HS-27A (cell line): ENCODE data around the gene UBE2G2.

ENCODE experiments used
- DNase-seq: peaks from one replicate; pipeline ENCODE4 v3.0.0-alpha.2; 2012; ENCODE audit warnings: low read depth, missing footprints

Gene UBE2G2

DNA sequence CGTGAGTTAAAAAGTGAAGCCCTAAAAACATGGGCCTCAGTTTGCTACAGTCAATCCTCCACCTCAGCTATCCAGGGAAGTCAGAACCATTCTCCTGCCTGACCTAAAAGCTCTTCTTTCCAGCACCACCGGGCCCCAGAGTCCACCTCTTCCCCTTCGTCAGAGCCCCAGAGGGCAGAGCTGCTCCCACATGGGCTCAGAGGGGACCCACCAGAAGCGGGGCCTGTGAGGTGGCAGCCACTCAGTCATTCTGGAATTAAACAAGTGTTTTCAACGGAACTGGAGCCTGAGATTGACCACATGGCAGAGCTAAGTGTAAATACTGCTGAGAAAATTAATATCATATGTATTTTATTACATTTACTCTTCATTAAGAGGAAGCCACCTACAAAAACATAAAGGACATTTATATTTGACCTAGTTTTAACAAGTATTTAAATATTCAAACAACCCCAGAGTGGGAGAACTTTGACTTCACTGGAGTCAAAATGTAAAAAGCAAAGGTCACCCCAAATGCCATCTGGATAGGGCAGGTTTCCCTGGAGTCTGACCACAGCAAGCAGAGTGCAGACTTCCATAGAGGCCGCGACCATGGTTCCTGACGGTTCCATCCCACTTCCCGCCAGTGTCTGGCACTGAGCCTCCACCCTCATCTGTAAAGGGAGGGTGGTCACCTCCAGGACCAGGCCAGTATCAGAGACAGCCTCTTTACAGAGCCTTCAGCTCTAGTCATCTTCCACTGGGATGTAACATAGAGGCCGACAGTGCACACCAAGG lies 14.4 kb upstream of the UBE2G2 start:
- no peak for DNase-seq

DNA sequence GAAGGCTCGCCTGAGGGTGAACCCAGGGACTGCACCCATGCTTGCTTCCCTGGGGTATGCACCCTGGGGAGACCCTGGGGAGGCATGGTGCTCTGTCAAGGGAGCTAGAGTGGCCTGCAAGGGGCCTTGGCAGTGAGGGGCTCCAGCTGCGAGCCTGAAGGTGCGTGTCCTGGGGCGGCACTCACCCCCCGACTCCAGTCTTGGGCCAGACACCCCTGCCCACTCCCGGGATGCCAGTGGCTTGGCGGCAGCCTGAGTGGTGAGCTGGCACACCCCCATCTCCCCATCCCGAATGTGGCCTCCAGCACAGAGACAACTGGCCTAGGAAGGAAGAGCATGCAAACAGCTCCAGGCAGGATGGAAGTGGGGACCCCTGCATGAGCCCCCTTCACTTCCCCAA lies 13.6 kb upstream of the UBE2G2 start:
- DNase-seq, result no peak

DNA sequence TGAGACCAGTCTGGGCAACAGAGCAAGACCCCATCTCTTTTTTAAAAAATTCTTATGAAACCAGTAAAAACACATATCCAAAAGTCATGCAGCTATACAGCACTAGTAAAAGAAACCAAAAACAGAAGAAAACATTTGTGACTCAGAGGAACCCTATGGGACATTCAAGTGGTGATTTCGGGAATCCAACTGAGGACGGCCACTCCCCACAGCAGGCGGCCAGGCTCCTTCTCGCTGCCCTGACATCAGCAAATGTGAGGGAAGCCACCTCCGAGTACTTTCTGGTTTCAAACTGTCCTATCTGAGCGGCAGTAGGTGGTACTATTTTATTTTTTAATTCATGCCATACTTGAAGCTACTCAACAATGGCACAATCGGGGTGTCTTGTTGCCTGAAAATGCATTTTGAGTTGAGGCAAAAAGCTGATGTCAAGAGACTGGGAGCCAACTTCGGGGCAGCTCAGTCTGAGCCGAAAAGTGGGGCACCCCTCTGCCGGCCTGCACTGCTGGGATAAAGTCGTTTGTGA lies 12.9 kb upstream of the UBE2G2 start:
- DNase-seq, result no peak

DNA sequence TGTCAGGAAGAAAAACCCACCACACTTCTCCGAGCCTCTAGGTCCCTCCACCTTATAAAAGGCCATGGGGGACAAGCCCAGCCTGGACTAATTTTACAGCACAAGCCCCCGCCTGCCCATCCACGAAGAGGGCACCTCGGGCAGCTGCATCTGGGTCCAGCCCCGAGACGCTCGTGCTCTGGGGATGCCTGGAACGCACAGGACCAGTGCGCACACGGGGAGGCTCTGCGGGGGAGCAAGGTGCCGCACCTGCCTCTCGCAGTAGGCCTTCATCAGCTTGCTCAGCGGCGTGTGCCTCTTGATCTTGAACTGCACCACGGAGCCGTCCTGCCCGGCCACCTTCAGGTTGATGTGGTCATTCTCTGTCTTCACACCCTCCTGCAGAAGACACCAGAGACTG lies 12.1 kb upstream of the UBE2G2 start:
- DNase-seq, result no peak

DNA sequence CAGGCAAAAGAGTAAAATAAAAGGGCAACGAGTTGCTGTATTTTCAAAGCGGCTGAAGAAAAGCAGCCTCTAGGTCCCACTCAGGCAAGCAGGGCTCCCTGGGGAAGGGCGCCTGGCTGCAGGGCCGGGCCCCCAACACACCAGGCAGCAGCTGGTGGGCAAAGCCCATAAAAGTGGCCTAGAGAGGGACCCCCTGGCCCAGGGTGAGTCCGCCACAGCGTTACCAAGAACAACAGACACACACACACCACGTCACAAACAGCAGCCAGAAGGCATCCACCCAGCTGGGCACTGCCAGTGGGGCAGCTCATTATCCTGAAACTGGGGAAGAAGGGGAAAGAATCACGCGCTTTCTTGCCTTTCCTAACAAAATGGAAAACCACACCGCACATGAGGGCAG lies 11.5 kb upstream of the UBE2G2 start:
- DNase-seq, result no peak

DNA sequence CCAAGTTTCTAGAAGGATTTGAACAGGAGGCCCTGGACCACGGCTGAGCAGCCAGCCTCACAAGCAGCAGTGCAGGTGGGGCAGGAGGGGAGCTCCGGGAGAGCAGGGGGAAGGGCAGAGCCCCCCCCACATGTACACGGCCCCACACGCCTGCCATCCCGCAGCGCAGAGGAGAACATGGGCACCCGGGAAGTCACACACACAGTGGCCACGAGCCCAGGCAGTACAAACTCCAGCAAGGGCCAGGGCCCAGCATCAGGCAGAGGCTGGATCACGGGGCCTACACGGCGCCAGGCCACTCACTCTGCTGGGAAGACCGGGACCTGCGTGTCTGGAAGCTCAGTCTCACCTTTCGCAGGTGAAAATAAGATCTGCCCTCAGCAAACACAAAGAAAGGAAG lies 11.0 kb upstream of the UBE2G2 start:
- DNase-seq, result no peak

DNA sequence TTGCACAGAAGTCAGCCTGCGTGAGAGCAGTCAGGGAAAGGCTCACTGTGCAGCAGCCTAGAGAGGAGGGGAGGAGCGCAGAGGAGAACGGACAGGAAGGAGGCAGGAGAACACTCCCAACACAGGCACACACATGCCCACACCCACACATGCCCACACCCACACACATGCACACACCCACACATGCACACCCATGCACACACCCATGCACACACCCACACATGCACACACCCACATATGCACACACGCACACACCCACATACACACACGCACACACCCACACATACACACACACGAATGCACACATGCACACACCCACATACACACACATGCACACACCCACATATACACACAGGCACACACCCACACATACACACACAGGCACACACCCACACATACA lies 9.2 kb upstream of the UBE2G2 start:
- DNase-seq, result no peak

DNA sequence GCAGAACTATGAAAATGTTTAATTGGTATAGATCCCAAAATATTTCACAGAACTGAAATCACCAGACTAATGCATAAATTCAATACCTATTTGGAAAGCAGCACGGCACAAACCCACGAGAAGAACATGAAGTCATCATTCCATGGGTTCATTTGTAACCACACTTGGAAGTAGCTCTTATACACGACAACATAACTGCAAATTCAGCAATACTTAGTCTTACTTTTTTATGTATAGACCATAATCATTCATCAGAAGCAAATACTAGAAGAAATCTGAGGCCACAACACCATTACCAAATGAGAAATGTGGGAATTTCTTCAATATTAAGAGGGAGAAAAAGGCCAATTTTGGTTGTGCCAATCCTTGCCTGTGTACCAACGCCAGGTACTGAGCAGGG lies 4.2 kb upstream of the UBE2G2 start:
- DNase-seq, result no peak

DNA sequence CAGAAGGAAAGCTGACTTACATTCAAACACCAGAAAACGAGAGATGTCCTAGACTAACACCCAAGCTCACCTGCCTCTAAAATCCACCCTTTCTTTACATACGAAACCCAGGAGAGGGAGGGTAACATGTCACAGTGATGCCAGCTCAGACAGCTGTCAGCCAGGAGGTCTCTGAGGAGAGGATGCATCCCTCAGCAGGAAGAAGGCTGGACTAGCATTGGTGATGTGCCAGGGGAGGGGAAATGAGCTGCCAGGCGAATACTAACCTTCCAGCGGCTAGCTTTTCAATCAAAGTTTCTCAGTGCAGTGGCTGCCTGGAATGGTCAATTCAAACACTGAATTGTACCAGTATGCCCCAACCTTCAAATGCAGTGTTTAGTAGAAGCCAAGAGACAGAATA lies 3.6 kb upstream of the UBE2G2 start:
- DNase-seq, result no peak

DNA sequence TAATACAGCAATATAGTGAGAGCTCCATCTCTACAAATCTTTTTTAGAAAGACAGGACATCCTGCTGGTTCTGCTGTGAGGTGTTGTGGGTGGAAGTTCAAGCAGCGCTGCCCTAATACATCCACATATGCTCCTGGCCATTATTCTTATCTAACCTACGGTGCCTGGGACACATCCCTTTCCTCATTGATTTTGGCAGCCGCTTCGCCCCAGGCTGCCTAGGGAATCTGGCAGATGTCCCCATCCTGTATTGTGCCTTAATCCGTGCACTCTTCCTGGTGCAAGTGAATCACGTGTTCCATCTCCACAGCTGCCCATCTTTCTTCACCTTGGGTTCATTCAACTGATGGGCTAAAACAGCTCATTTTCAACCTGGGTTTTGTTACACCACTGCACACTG lies 3.1 kb upstream of the UBE2G2 start:
- DNase-seq, result no peak

DNA sequence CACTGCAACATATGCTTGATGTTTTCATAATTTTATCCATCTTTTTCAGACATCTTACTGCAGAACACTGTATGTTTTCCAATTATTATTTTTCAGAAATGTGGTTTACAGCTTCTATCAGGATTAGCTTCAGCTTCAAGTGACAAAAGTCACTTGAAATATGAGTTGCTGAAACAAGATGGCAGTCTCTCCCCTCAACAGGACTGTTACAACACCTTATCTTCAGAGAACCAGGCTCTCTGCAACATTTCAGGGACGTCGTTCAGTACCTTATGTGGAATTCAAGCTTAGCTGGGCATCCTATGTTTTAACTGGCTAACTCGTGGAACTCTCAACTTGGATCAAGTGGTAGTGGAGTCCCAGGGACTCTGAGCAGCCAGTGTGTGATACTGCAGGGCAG lies 2.0 kb upstream of the UBE2G2 start:
- no peak for DNase-seq

DNA sequence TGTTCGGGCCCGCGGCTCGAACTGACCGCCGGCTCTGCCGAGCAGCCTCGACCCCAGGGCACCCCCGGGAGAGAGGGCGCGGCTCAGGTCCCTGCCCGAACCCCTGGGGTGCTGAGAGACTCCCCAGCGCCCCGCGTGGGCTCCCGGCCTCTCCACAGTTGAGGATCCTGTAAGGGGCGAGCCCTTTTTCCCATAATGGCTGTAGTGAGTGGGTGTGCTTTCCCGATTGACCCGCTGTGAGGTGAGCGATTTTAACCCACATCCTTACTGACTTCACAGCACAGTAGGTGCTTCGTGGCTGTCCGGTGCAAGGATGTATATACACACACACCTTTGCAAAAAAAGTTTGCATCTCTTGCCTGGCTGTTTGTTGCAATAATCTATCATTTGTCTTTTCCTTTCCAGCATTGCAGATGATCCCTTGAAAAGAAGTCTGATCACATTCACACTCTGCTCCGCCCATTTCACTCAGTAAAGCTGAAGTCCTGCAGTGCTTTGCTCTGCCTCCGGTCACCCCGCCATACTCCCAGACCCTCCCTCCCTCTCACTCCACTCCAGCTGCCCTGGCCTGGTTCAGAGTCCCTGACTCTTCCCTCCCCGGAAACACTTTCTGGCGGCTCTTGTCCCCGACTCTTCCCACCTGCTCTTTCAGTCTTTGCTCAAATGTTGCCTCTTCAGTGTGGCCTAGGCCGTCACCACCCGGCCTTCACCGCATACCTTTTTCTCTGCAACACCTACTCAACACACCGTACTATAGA lies 955 bp upstream of the UBE2G2 start:
- no peak for DNase-seq

DNA sequence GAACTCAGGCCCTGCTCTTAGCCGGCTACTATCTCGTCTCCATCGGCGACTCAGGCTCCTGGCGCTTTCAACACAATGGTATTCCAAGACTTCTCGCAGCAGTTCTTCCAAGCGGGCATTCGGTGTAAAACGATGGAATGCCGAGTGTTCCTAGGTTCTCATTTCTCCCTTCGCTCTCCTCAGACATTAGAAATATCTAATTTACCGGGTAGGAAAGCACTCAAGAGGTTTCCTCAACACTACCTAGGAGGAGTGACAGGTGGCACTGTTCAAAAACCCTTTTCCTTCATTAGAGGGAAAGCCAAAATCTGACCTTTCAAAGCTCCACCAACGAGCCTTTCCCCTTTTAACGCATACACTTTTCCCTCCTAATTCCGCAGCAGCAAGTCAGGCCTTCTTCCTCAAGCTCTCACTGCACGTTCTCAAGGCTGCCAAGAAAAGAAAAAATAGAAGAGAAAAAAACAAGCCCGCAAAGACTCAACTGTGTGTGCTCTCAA lies 601 bp downstream of the UBE2G2 start:
- no peak for DNase-seq

DNA sequence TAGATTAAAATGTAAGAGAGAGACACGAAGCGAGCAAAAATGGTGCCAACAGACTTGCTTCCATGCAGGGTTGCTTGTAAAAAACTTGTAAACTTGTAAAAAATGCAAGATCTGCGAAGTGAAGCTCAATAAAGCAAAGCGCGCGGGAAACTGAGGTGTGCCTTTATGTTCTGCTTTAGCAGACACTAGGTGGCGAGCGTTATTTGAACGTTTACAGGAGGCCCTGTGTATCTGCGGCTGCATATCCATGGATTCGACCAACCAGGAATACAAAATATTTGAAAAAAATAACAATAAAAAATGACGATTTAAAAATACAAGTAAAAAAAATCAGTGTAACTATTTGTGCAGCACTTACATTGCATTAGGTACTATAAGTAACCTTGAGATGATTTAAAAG lies 1.5 kb downstream of the UBE2G2 start:
- no peak for DNase-seq

DNA sequence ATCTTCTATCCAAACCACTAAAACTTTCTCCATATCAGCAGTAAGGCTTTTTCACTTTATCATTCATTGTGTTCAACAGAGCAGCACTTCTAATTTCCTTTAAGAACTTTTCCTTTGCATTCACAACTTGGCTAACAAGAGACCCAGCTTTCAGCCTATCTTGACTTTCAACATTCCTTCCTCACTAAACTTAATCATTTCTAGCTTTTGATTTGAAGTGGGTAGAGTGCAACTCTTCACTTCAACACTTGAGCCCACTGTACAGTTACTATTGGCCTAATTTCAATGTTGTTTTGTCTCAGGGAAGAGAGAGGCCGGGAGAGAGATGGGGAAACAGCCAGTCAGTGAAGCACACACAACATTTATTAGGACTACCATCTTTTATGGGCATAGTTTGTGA lies 2.0 kb downstream of the UBE2G2 start:
- no peak for DNase-seq

DNA sequence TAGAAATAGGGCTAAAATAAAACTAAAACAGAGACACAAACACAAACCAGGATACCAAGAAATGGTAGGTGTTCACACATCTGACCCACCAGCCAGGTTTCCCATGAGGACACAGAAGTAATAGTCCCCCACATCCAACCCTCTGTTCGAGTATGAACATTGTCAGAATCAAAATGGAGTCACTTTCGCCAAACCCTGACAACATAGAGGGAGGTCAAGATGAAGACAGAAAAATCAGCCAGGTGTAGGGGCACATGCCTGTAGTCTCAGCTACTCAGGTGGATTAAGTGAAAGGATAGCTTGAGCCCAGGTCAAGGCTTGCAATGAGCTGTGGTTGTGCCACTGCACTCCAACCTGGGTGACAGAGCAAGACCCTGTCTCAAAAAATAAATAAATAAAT lies 3.8 kb downstream of the UBE2G2 start:
- no peak for DNase-seq

DNA sequence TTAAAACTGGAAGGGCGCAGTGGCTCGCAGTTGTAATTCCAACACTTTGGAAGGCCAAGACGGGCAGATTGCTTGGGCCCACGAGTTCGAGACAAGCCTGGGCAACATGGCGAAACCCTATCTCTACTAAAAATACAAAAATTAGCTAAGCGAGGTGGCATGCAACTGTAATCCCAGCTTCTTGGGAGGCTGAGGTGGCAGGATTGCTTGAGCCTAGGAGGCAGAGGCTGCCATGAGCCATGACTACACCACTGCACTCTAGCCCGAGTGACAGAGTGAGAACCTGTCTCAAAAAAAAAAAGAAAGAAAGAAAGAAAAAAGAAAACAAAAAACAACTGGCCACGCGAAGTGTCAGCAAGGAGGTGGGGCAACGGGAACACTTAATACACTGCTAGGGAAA lies 6.3 kb downstream of the UBE2G2 start:
- no peak for DNase-seq

DNA sequence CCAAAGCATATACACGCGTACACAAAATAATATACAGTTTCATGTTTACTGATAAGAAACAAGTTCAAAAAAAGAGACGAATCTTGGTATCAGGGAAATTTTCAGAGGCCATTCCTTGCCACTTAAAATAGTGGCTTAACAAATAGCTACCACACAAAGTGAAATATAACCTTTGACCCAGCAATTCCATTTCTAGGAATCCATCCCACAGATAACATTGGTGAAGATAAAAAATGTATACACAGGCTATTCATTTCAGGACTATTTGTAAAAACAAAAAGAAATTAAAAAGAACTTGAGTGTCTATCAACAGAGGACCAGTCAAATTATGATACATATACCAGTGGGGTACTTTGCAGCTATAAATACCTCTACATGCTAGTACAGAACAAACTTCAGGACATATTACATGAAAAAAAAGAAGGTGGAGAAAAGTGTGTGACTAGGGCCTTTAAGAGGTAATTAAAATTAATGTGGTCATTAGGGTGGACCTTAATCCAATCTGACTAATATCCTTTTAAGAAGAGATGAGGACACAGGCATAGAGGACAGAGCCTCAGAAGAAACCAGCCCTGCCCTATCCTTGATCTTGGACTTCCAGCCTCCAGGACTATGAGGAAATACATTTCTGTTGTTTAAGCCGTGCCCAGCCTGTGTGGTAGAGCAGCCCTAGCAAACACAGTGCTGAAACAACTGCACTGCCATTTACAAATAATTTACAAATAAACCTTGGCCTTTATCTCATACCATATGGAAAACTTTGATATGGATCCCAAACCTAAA lies 7.8 kb downstream of the UBE2G2 start:
- no peak for DNase-seq

DNA sequence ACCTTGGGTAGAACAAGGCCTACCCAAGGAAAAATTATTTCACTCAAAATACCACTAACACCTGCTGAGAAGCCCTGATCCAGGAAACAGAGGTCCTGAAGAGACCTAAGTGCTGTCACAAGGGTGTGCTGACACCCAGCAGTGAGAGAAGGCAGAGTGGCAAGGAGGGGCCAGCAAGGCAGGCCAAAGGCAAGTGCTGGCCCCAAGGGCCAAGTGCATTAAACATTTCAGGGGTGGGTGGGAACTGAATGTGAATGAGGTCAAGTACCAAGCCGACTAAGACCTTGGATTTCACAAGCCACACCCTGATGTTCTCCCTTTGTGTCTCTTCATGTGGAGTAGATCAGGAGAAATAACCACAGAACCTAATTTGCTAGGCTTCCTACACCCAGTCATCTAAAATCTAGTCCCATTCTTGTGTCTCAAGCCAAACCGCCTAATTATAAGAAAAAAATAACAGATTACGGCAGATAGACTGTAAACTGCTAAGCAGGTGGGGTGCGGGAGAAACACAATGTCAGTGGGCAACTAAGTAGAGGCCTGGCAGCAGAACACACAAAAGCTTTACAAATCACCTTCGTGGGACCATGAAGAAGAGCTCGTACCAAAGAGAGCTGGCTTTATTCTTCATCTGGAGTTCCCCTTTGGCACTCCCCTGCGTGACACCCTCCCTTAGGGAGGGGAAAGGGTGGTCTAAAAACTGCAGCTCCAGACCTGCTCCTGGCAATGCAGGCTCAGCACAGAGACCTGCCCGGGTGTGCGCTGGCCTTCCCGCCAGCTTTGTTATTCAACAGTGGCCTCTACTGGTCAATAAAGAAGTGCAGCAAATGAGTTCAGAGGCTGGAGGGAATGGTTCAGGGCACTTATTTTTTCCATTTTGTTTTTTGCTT lies 8.7 kb downstream of the UBE2G2 start:
- DNase-seq, result no peak

DNA sequence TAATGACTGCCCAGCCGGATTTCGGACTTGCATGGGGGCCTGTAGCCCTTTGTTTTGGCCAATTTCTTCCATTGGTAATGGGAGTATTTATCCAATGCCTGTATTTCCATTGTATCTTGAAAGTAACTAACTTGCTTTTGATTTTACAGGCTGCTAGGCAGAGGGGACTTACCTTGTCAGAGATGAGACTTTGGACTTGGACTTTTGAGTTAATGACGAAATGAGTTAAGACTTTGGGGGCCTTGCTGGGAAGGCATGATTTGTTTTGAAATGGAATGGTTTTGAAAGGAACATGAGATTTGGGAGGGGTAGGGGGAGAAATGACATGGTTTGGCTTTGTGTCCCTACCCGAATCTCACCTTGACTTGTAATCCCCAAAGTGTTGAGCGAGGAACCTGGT lies 9.6 kb downstream of the UBE2G2 start:
- no peak for DNase-seq

DNA sequence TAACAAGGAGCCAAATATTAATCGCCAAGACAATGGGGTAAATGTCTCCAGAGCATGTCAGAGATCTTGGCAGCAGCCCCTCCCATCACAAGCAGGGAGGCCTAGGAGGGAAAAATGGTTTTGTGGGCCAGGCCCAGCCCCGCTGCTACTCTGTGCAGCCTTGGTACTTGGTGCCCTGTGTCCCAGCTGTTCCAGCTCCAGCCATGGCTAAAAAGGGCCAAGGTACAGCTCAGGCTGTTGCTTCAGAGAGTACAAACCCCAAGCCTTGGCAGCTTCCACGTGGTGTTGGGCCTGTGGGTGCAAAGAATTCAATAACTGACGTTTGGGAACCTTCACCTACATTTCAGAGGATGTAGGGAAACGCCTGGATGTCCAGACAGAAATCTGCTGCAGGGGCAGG lies 10.4 kb downstream of the UBE2G2 start:
- DNase-seq, result no peak

DNA sequence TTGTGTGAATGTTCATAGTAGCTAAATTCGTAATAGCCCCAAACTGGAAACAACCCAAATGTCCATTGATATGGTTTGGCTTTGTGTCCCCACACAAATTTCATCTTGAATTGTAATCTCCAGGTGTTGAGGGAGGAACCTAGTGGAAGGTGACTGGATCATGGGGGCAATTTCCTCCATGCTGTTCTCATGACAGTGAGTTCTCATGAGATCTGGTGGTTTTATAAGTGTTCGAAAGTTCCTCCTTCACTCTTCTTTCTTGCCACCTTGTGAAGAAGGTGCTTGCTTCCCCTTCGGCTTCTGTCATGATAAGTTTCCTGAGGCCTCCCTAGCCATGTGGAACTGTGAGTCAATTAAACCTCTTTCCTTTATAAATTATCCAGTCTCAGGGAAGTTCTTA lies 11.3 kb downstream of the UBE2G2 start:
- DNase-seq, result no peak
